PC-9 (cell line): ENCODE measurements around the gene LRRC74A. TPM values are rescaled to one million over a fixed set of nuclear protein-coding genes. Genes with fewer than 3 reads are reported as not detected.
A peak's percentile ranks its signal among the peaks of the same experiment; 100 is the strongest.
"Not testable (repeated sequence)": the region's sequence is repeated elsewhere in the genome, so short reads cannot be mapped to it uniquely, and the experiment has no call there.

Experiments
- BruUV-seq: library from RNA; stranded (reverse); fragments of 400-500 nt; replicated peaks from 2 replicates; lab custom pipeline; 2021; lab: Mats Ljungman, UMichigan
- CTCF ChIA-PET: fragments of 300-600 bp; sonication (Branson Sonifier 250); formaldehyde crosslinking; loops from one replicate; lab custom pipeline; 2022; ENCODE audit warnings: antibody characterized with exemption; lab: Charles Lee
- POLR2A ChIA-PET: fragments of 300-600 bp; sonication (Branson Sonifier 250); formaldehyde crosslinking; loops from one replicate; lab custom pipeline; 2022; ENCODE audit warnings: antibody characterized with exemption; ENCODE audit not compliant: unreplicated experiment; lab: Charles Lee
- DNase-seq, 2 experiments: peaks; one replicate each; pipeline versions ENCODE4 v3.0.0 to v3.0.0-alpha.2; 2015 to 2022; ENCODE audit warnings: mixed read lengths in 1 of 2
- H2AFZ ChIP-seq: fragments of 200-600 bp; sonication (generic); 2 replicates; pipeline ENCODE4 v1.8.1; 2017; ENCODE audit warnings: antibody characterized with exemption
- H3F3A ChIP-seq: fragments of 200-600 bp; sonication (generic); 2 replicates; pipeline ENCODE4 v1.8.1; 2017; ENCODE audit warnings: antibody characterized with exemption, mild to moderate bottlenecking, low read depth; ENCODE audit not compliant: insufficient read depth
- H3K27ac ChIP-seq: fragments of 200-600 bp; sonication (generic); 2 replicates; pipeline ENCODE4 v1.6.1; 2016; ENCODE audit warnings: mixed run types
- H3K27me3 ChIP-seq: fragments of 200-600 bp; sonication (generic); 2 replicates; pipeline ENCODE4 v1.6.1; 2016; ENCODE audit warnings: low read depth, mixed run types; ENCODE audit not compliant: insufficient read depth
- H3K36me3 ChIP-seq: fragments of 200-600 bp; sonication (generic); 2 replicates; pipeline ENCODE4 v1.6.1; 2016; ENCODE audit warnings: low read depth, mixed run types
- H3K4me1 ChIP-seq: fragments of 200-600 bp; sonication (generic); replicated peaks from 2 replicates; pipeline ENCODE4 v1.6.1; 2016; ENCODE audit warnings: mixed run types; ENCODE audit not compliant: insufficient read depth
- H3K4me2 ChIP-seq: fragments of 200-600 bp; sonication (generic); 2 replicates; pipeline ENCODE4 v1.6.1; 2017; ENCODE audit warnings: mixed run types
- H3K4me3 ChIP-seq: fragments of 200-600 bp; sonication (generic); 2 replicates; pipeline ENCODE4 v1.6.1; 2016; ENCODE audit warnings: mixed run types
- H3K79me2 ChIP-seq: fragments of 200-600 bp; sonication (generic); 2 replicates; pipeline ENCODE4 v1.6.1; 2017; ENCODE audit warnings: low read depth, mixed run types
- H3K9me2 ChIP-seq: fragments of 200-600 bp; sonication (generic); 2 replicates; pipeline ENCODE4 v1.8.1; 2017; ENCODE audit warnings: mild to moderate bottlenecking; ENCODE audit not compliant: insufficient read depth
- H3K9me3 ChIP-seq: fragments of 200-600 bp; sonication (generic); 2 replicates; pipeline ENCODE4 v1.8.1; 2016; ENCODE audit warnings: low read depth; ENCODE audit not compliant: insufficient read depth
- H4K20me1 ChIP-seq: fragments of 200-600 bp; sonication (generic); 2 replicates; pipeline ENCODE4 v1.8.1; 2017; ENCODE audit not compliant: insufficient read depth
- EZH2 ChIP-seq: fragments of 200-600 bp; sonication (generic); IDR thresholded peaks from 2 replicates; pipeline ENCODE4 v1.8.0; 2017; ENCODE audit warnings: antibody characterized with exemption, low read depth
- intact Hi-C: fragments of 100-400 bp; cut with micrococcal nuclease; formaldehyde crosslinking; loops from one replicate; pipeline ENCODE4 v1.10.0; 2022; ENCODE audit not compliant: unreplicated experiment
- total RNA-seq: library from RNA; stranded (reverse); gene quantifications from 2 replicates; pipeline ENCODE4 v1.2.3, GENCODE V29; 2021
- TF ChIP-seq, protein P1 (sequence below): fragments of 200-600 bp; sonication (generic); conservative IDR thresholded peaks from 2 replicates; pipeline ENCODE4 v1.6.1; 2017; ENCODE audit warnings: mixed run types, antibody characterized with exemption, mild to moderate bottlenecking, moderate library complexity

The LRRC74A gene
- total RNA-seq, 1 experiment from 2014 or later, result not detected

DNA sequence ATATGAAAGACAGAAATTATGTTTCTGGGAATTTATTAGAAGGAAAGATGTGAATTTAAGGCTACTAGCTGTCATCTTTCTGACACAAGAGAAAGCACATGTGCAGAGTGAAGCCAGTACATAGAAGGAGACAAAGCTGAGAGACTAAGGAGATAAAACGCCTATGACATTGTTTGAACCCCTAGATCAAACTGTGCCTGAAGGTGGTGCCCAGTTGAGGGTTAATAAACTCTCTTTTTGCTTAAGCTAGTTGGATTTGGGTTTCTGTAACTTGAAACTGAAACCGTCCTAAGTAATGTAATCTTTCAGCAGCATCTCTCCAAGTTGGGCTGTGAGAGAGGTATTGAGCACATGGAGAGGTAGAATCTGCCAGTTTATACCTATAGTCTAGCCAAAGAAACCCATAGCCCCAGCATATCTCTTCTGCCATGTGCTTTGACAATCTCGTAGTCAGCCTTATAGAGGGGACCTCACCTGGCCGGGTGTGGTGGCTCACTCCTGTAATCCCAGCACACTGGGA is 84.2 kb downstream of the LRRC74A start:
- Histone ChIP-seq H3K27me3 (no peaks in the 10 kb centered on the region), H3K27ac (no peak overlapping the region), H3K4me2 (no peak overlapping the region), H3K9me2 (no peaks in the 10 kb centered on the region), H3F3A (peaks cover 45% of the 10 kb centered on the region), H4K20me1 (no peaks in the 10 kb centered on the region), H3K9me3 (no peaks in the 10 kb centered on the region), H3K36me3 (no peaks in the 10 kb centered on the region), H3K79me2 (no peaks in the 10 kb centered on the region), H3K4me3 (no peak overlapping the region), H3K4me1 (peaks cover 40% of the 10 kb centered on the region), H2AFZ (no peak overlapping the region)
- TF ChIP-seq EZH2, result no peak
- TF ChIP-seq, protein P1, sequence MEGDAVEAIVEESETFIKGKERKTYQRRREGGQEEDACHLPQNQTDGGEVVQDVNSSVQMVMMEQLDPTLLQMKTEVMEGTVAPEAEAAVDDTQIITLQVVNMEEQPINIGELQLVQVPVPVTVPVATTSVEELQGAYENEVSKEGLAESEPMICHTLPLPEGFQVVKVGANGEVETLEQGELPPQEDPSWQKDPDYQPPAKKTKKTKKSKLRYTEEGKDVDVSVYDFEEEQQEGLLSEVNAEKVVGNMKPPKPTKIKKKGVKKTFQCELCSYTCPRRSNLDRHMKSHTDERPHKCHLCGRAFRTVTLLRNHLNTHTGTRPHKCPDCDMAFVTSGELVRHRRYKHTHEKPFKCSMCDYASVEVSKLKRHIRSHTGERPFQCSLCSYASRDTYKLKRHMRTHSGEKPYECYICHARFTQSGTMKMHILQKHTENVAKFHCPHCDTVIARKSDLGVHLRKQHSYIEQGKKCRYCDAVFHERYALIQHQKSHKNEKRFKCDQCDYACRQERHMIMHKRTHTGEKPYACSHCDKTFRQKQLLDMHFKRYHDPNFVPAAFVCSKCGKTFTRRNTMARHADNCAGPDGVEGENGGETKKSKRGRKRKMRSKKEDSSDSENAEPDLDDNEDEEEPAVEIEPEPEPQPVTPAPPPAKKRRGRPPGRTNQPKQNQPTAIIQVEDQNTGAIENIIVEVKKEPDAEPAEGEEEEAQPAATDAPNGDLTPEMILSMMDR, result no peak
- DNase-seq, result no peak
- intact Hi-C loops, result loop anchor here (10.0 kb wide), 1 partner anchor 1456 kb away; no protein-coding TSS in a partner anchor
- ChIA-PET CTCF (interaction anchor here (0.7 to 1.1 kb wide), 3 partner anchors 26 to 162 kb away, joined by 3 to 8 read pairs (median 4); no protein-coding TSS in a partner anchor), POLR2A (interaction anchor here (0.6 kb wide), 1 partner anchor 286 kb away, joined by 4 read pairs; no protein-coding TSS in a partner anchor)
- no TSS peak for BruUV-seq

DNA sequence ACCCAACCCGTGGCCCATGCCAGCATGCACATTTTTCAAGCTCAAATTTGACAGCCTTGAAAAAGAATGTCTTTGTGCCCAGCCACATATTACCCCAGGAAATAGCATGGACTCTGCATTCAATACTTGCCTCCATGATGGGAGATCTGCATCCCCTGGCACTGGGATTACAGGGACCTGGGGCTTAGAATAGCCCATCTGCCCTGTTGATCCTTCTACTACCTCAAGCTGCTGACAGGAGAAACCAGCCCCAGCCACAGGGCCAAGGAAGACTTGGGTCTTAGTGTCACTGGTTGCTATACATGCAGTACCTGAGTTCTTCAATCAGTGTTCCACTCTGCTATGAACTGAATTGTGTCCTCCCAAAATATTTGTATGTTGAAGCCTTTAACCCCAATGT is 85.3 kb downstream of the LRRC74A start:
- no peak overlapping the region for H3K27ac ChIP-seq
- H3K36me3 ChIP-seq, result no peaks in the 10 kb centered on the region
- H3K4me1 ChIP-seq, result peaks cover 42% of the 10 kb centered on the region
- no peak for DNase-seq
- POLR2A ChIA-PET, result no interaction called here
- no peaks in the 10 kb centered on the region for H3K9me3 ChIP-seq
- H2AFZ ChIP-seq, result no peak overlapping the region
- H3K4me3 ChIP-seq, result no peak overlapping the region
- H4K20me1 ChIP-seq, result no peaks in the 10 kb centered on the region
- CTCF ChIA-PET, result interaction anchor here (0.5 to 2.7 kb wide), 9 partner anchors 21 to 758 kb away, joined by 3 to 19 read pairs (median 5); partner anchors contain the start of gene IRF2BPL
- TF ChIP-seq, protein P1, result no peak
- no peak for TF ChIP-seq EZH2
- intact Hi-C loops, result loop anchor here (10.0 kb wide), 1 partner anchor 1457 kb away; no protein-coding TSS in a partner anchor
- BruUV-seq, result no TSS peak
- H3K4me2 ChIP-seq, result no peak overlapping the region
- no peaks in the 10 kb centered on the region for H3K79me2 ChIP-seq
- H3K9me2 ChIP-seq, result no peaks in the 10 kb centered on the region
- H3K27me3 ChIP-seq, result no peaks in the 10 kb centered on the region
- H3F3A ChIP-seq, result peaks cover 44% of the 10 kb centered on the region; the same call in 1 of the 2 replicates

DNA sequence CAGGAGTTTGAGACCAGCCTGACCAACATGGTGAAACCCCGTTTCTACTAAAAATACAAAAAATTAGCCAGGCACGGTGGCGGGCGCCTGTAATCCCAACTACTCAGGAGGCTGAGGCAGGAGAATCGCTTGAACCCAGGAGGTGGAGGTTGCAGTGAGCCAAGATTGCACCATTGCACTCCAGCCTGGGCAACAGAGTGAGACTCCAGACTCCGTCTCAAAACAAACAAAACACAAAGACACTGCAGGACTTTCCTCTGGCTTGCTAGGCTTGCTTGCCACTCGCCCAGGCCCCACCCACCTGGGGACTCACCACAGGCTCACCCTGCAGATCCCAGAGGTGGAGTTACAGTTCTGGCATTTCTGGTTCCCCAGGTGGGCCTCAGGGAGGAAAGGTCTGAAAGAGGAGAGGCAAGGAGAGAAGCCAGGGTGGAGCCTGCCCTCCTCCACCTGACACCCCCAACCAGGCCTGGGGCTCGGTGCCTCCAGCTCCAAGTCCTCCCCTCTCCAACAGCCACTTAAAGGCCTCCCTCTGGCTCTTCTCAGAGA is 88.4 kb downstream of the LRRC74A start:
- peak; percentile 98 to 99 for DNase-seq
- not testable (repeated sequence) for H3K36me3 ChIP-seq, H3K27me3 ChIP-seq, H3K9me3 ChIP-seq, H3K9me2 ChIP-seq, H4K20me1 ChIP-seq, H2AFZ ChIP-seq, H3K79me2 ChIP-seq, BruUV-seq
- H3K4me3 ChIP-seq, result peak overlapping the region; percentile 13; the same call in 1 of the 2 replicates
- intact Hi-C loops, result loop anchor here (1.0 to 10.0 kb wide), 6 partner anchors 33 to 1460 kb away; no protein-coding TSS in a partner anchor
- H3K4me2 ChIP-seq, result peak overlapping the region; percentile 67
- H3K4me1 ChIP-seq, result peaks cover 72% of the 10 kb centered on the region
- ChIA-PET POLR2A (interaction anchor here (0.7 to 1.0 kb wide), 4 partner anchors 39 to 276 kb away, joined by 4 to 10 read pairs (median 6); no protein-coding TSS in a partner anchor), CTCF (interaction anchor here (0.5 to 3.3 kb wide), 17 partner anchors 10 to 225 kb away, joined by 3 to 63 read pairs (median 7); no protein-coding TSS in a partner anchor)
- H3F3A ChIP-seq, result peaks cover 67% of the 10 kb centered on the region
- peak overlapping the region; percentile 57 for H3K27ac ChIP-seq
